Measurements from ENCODE around the gene SENP8.

GRCh38 chr15:72092006-72092405 is 26.2 kb upstream of the SENP8 start:
- no peak for TF ChIP-seq POLR2AphosphoS5 (IDR thresholded peaks at IDR 0.05; ENCODE audit: low read depth, low read length)
- TF ChIP-seq POLR2A (IDR thresholded peaks at IDR 0.05; ENCODE audit: low read depth, low read length) = no peak
- TF ChIP-seq TAF1 (IDR thresholded peaks at IDR 0.05; ENCODE audit: borderline replicate concordance, low read depth, low read length) = no peak
